Measurements from ENCODE around the gene PPFIA4.

The PPFIA4 gene

DNA sequence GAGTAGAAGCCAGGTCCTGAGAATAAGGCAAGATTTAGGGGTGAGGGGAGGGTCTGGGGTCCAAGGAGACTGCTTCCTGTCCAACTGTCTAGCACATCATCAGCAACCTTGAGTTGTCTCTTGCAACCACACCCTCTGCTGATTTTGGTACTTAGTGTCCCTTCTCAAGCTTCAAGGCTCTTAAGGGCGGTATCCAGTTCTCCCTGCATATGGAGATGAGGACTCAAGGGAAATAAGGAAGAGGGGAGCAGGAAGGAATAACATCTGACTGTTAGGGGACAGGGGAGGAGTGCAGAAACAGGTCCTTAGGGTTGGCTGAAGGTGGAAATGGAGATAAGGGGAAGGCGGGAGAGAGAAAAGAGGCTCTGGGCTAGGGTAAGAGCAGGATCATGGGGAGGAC, 47.2 kb downstream of the PPFIA4 start:
- no peak for DNase-seq (ENCODE audit: low spot score)
- no peak overlapping the region for H2AK5ac ChIP-seq (ENCODE audit: low read depth, low read length)
- no peak overlapping the region for H3K4me3 ChIP-seq (ENCODE audit: low read length in 2 of 2)
- no peak overlapping the region for H3K14ac ChIP-seq (ENCODE audit: low read length)
- H2BK12ac ChIP-seq (ENCODE audit: low read length) = no peak overlapping the region
- H2AFZ ChIP-seq (ENCODE audit: low read length) = no peak overlapping the region
- H3K9me3 ChIP-seq (replicated peaks in 1 of 2; ENCODE audit: control insufficient read depth in 2 of 2, insufficient read depth in 1 of 2, low read depth in 1 of 2, low read length in 2 of 2) = no peaks in the 10 kb centered on the region
- no peak overlapping the region for H4K8ac ChIP-seq (ENCODE audit: low read depth, low read length)
- H3K4ac ChIP-seq (ENCODE audit: low read length) = no peak overlapping the region
- no peak overlapping the region for H2BK5ac ChIP-seq (ENCODE audit: low read length)
- no peak overlapping the region for H3K18ac ChIP-seq (ENCODE audit: low read length)
- H3K23ac ChIP-seq (ENCODE audit: low read depth, low read length, poor library complexity) = no peak overlapping the region
- no peak overlapping the region for H2BK120ac ChIP-seq (ENCODE audit: low read depth, low read length)
- no peak overlapping the region for H4K91ac ChIP-seq (ENCODE audit: low read depth, low read length, poor library complexity)
- peaks cover 2 to 10% of the 10 kb centered on the region in 2 donors for H3K4me1 ChIP-seq (ENCODE audit: control insufficient read depth in 2 of 2, insufficient read depth in 1 of 2, low read depth in 1 of 2, low read length in 2 of 2)
- H2BK15ac ChIP-seq (ENCODE audit: low read length) = no peak overlapping the region
- H3K27ac ChIP-seq (replicated peaks; ENCODE audit: low read length) = no peak overlapping the region
- H3K79me1 ChIP-seq (ENCODE audit: low read depth, low read length) = no peaks in the 10 kb centered on the region
- H3K36me3 ChIP-seq (replicated peaks in 1 of 2; ENCODE audit: control insufficient read depth in 2 of 2, insufficient read depth in 2 of 2, low read length in 2 of 2) = no peaks in the 10 kb centered on the region
- H3K4me2 ChIP-seq (ENCODE audit: insufficient read depth, low read length, poor library complexity, severe bottlenecking) = no peak overlapping the region
- H3K27me3 ChIP-seq (ENCODE audit: control insufficient read depth in 3 of 3, insufficient read depth in 3 of 3, low read depth in 1 of 3, low read length in 3 of 3) = peaks cover 0 to 70% (median 35%) of the 10 kb centered on the region in 3 experiments
- WGBS, 2 donors (ENCODE audit: extremely low coverage in 2 of 2, insufficient read length in 2 of 2, insufficient replicate concordance in 1 of 2) = no CpG with 5 or more reads among the region's 2 CpGs
- no peak overlapping the region for H3K9ac ChIP-seq (ENCODE audit: low read depth, low read length, poor library complexity)

- peaks cover 0 to 75% (median 37%) of the 10 kb centered on the region in 3 experiments for H3K27me3 ChIP-seq (ENCODE audit: control insufficient read depth in 3 of 3, insufficient read depth in 3 of 3, low read depth in 1 of 3, low read length in 3 of 3)
- no peaks in the 10 kb centered on the region for H3K79me1 ChIP-seq (ENCODE audit: low read depth, low read length)
- H2BK15ac ChIP-seq (ENCODE audit: low read length) = no peak overlapping the region
- H3K4me2 ChIP-seq (ENCODE audit: insufficient read depth, low read length, poor library complexity, severe bottlenecking) = no peak overlapping the region
- no peak overlapping the region for H2BK5ac ChIP-seq (ENCODE audit: low read length)
- H3K9ac ChIP-seq (ENCODE audit: low read depth, low read length, poor library complexity) = peak overlapping the region; percentile 21
- no peak overlapping the region for H3K4me3 ChIP-seq (ENCODE audit: low read length in 2 of 2)
- H3K18ac ChIP-seq (ENCODE audit: low read length) = no peak overlapping the region
- H3K36me3 ChIP-seq (replicated peaks in 1 of 2; ENCODE audit: control insufficient read depth in 2 of 2, insufficient read depth in 2 of 2, low read length in 2 of 2) = no peaks in the 10 kb centered on the region
- H2BK12ac ChIP-seq (ENCODE audit: low read length) = no peak overlapping the region
- H3K4ac ChIP-seq (ENCODE audit: low read length) = no peak overlapping the region
- H3K4me1 ChIP-seq (ENCODE audit: control insufficient read depth in 2 of 2, insufficient read depth in 1 of 2, low read depth in 1 of 2, low read length in 2 of 2) = peaks cover 2 to 3% of the 10 kb centered on the region in 2 donors
- no peak for DNase-seq (ENCODE audit: low spot score)
- H2BK120ac ChIP-seq (ENCODE audit: low read depth, low read length) = no peak overlapping the region
- no peak overlapping the region for H3K27ac ChIP-seq (replicated peaks; ENCODE audit: low read length)
- H2AK5ac ChIP-seq (ENCODE audit: low read depth, low read length) = no peak overlapping the region
- no peak overlapping the region for H4K8ac ChIP-seq (ENCODE audit: low read depth, low read length)
- no peak overlapping the region for H4K91ac ChIP-seq (ENCODE audit: low read depth, low read length, poor library complexity)
- H3K14ac ChIP-seq (ENCODE audit: low read length) = no peak overlapping the region
- H3K9me3 ChIP-seq (replicated peaks in 1 of 2; ENCODE audit: control insufficient read depth in 2 of 2, insufficient read depth in 1 of 2, low read depth in 1 of 2, low read length in 2 of 2) = no peaks in the 10 kb centered on the region
- H2AFZ ChIP-seq (ENCODE audit: low read length) = no peak overlapping the region
- no peak overlapping the region for H3K23ac ChIP-seq (ENCODE audit: low read depth, low read length, poor library complexity)
Observed at GRCh38 chr1:203074610-203075009, 48.3 kb downstream of the PPFIA4 start.

DNA sequence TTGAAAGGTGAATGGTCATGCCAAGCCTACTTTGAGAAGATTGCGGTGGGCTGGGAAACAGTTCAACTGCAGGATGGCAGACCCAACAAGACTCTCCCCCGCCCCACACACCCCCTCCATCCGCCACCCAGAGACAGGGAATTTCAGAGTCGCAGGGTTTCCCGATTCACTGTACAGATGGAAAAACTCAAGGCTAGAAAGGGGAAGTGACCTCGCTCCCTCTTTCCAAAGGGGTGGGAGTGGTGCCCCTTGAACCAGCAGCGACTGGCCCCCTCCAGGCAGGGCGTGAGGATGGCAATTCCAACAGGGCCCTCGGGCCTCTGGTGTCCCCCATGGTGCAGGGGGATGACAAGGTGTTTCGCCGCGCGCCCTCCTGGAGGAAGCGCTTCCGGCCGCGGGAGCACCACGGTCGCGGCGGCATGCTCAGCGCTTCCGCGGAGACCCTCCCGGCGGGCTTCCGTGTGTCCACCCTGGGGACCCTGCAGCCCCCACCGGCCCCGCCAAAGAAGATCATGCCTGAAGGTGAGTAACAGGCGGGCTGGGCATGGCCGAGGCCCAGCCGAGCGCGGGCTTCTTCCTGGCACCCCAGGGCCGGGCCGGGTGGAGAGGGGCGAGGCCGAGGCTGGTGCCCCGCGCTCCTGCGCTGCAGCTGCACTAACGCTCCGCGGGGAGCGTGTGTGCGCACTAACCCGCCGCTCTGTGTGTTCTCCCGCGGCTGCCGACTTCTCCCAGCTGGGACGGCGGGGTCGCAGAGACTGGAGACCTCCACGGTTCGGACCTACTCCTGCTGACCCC, 49.1 kb downstream of the PPFIA4 start:
- H3K4me1 ChIP-seq (ENCODE audit: control insufficient read depth in 2 of 2, insufficient read depth in 1 of 2, low read depth in 1 of 2, low read length in 2 of 2) = peaks cover 0 to 2% of the 10 kb centered on the region in 2 donors
- WGBS, 2 donors (ENCODE audit: extremely low coverage in 2 of 2, insufficient read length in 2 of 2, insufficient replicate concordance in 1 of 2) = no CpG with 5 or more reads among the region's 56 CpGs
- H3K27me3 ChIP-seq (ENCODE audit: control insufficient read depth in 3 of 3, insufficient read depth in 3 of 3, low read depth in 1 of 3, low read length in 3 of 3) = peaks cover 0 to 83% (median 37%) of the 10 kb centered on the region in 3 experiments
- peak overlapping the region; percentile 82 for H3K4me2 ChIP-seq (ENCODE audit: insufficient read depth, low read length, poor library complexity, severe bottlenecking)
- no peak overlapping the region for H4K8ac ChIP-seq (ENCODE audit: low read depth, low read length)
- H3K27ac ChIP-seq (replicated peaks; ENCODE audit: low read length) = no peak overlapping the region
- no peak overlapping the region for H2BK12ac ChIP-seq (ENCODE audit: low read length)
- H3K4ac ChIP-seq (ENCODE audit: low read length) = no peak overlapping the region
- H3K9ac ChIP-seq (ENCODE audit: low read depth, low read length, poor library complexity) = peak overlapping the region; percentile 65
- peak overlapping the region; percentile 47 for H3K14ac ChIP-seq (ENCODE audit: low read length)
- no peaks in the 10 kb centered on the region for H3K36me3 ChIP-seq (replicated peaks in 1 of 2; ENCODE audit: control insufficient read depth in 2 of 2, insufficient read depth in 2 of 2, low read length in 2 of 2)
- H3K23ac ChIP-seq (ENCODE audit: low read depth, low read length, poor library complexity) = no peak overlapping the region
- no peak overlapping the region for H2AK5ac ChIP-seq (ENCODE audit: low read depth, low read length)
- H2BK15ac ChIP-seq (ENCODE audit: low read length) = peak overlapping the region; percentile 50
- no peak overlapping the region for H2BK120ac ChIP-seq (ENCODE audit: low read depth, low read length)
- no peak for DNase-seq (ENCODE audit: low spot score)
- H3K4me3 ChIP-seq (ENCODE audit: low read length in 2 of 2) = peak overlapping the region in 1 of 2 donors; percentile 70
- peak overlapping the region; percentile 75 for H3K18ac ChIP-seq (ENCODE audit: low read length)
- H4K91ac ChIP-seq (ENCODE audit: low read depth, low read length, poor library complexity) = no peak overlapping the region
- no peaks in the 10 kb centered on the region for H3K79me1 ChIP-seq (ENCODE audit: low read depth, low read length)
- no peaks in the 10 kb centered on the region for H3K9me3 ChIP-seq (replicated peaks in 1 of 2; ENCODE audit: control insufficient read depth in 2 of 2, insufficient read depth in 1 of 2, low read depth in 1 of 2, low read length in 2 of 2)
- H2BK5ac ChIP-seq (ENCODE audit: low read length) = no peak overlapping the region
- H2AFZ ChIP-seq (ENCODE audit: low read length) = no peak overlapping the region

DNA sequence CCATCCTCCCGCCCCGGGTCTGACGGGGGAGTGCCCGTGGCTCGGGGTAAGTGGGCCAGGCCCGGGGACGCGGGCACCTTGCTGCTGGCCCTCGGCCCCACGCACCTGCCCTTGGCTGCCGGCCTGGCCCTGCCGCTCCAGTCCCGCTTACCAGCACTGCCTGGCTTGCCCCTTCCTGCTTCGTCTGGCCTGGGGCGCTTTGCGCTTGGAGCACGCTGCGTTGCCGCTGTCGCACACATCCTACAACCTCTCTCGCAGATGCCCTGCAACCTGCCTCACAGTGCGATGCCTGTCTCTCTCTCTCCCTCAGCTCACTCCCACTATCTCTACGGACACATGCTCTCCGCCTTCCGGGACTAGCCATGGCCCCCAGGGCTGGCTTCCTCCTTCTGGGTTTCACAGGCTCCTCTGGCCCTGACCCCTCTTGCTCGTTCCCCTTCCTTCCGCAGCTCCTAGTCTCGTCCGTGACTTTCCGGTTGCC, 49.8 kb downstream of the PPFIA4 start:
- peak overlapping the region; percentile 75 for H3K18ac ChIP-seq (ENCODE audit: low read length)
- peaks cover 0 to 2% of the 10 kb centered on the region in 2 donors for H3K4me1 ChIP-seq (ENCODE audit: control insufficient read depth in 2 of 2, insufficient read depth in 1 of 2, low read depth in 1 of 2, low read length in 2 of 2)
- H3K27me3 ChIP-seq (ENCODE audit: control insufficient read depth in 3 of 3, insufficient read depth in 3 of 3, low read depth in 1 of 3, low read length in 3 of 3) = peaks cover 0 to 87% (median 37%) of the 10 kb centered on the region in 3 experiments
- H4K91ac ChIP-seq (ENCODE audit: low read depth, low read length, poor library complexity) = no peak overlapping the region
- H3K14ac ChIP-seq (ENCODE audit: low read length) = peak overlapping the region; percentile 47
- no peak overlapping the region for H3K4ac ChIP-seq (ENCODE audit: low read length)
- H2BK12ac ChIP-seq (ENCODE audit: low read length) = no peak overlapping the region
- H2AFZ ChIP-seq (ENCODE audit: low read length) = no peak overlapping the region
- H3K36me3 ChIP-seq (replicated peaks in 1 of 2; ENCODE audit: control insufficient read depth in 2 of 2, insufficient read depth in 2 of 2, low read length in 2 of 2) = no peaks in the 10 kb centered on the region
- no peak overlapping the region for H3K23ac ChIP-seq (ENCODE audit: low read depth, low read length, poor library complexity)
- H3K4me2 ChIP-seq (ENCODE audit: insufficient read depth, low read length, poor library complexity, severe bottlenecking) = peak overlapping the region; percentile 82
- no peak overlapping the region for H2AK5ac ChIP-seq (ENCODE audit: low read depth, low read length)
- H4K8ac ChIP-seq (ENCODE audit: low read depth, low read length) = no peak overlapping the region
- H2BK120ac ChIP-seq (ENCODE audit: low read depth, low read length) = no peak overlapping the region
- H3K4me3 ChIP-seq (ENCODE audit: low read length in 2 of 2) = peak overlapping the region in 1 of 2 donors; percentile 70
- DNase-seq (ENCODE audit: low spot score) = no peak
- H3K79me1 ChIP-seq (ENCODE audit: low read depth, low read length) = no peaks in the 10 kb centered on the region
- no peak overlapping the region for H3K27ac ChIP-seq (replicated peaks; ENCODE audit: low read length)
- WGBS, 2 donors (ENCODE audit: extremely low coverage in 2 of 2, insufficient read length in 2 of 2, insufficient replicate concordance in 1 of 2) = no CpG with 5 or more reads among the region's 30 CpGs
- H2BK5ac ChIP-seq (ENCODE audit: low read length) = no peak overlapping the region
- H2BK15ac ChIP-seq (ENCODE audit: low read length) = peak overlapping the region; percentile 50
- H3K9me3 ChIP-seq (replicated peaks in 1 of 2; ENCODE audit: control insufficient read depth in 2 of 2, insufficient read depth in 1 of 2, low read depth in 1 of 2, low read length in 2 of 2) = no peaks in the 10 kb centered on the region
- H3K9ac ChIP-seq (ENCODE audit: low read depth, low read length, poor library complexity) = peak overlapping the region; percentile 53

All from neuronal stem cell (in vitro differentiated cells).